Gastroesophageal sphincter (tissue), 4 donors: ENCODE data around the gene MAPK6. TPM values are rescaled to one million over a fixed set of nuclear protein-coding genes. Genes with fewer than 3 reads are reported as not detected.

Experiments used
- ATAC-seq: fragments of 150-250 bp; one replicate; pipeline ENCODE4 v1.9.1; 2016; ENCODE audit warnings: mild to moderate bottlenecking, moderate library complexity
- H3K27ac ChIP-seq, 4 donors: fragments of 200-600 bp; sonication (generic) in 3 of 4; 1 replicate in 3 of 4; 2 replicates in 1 of 4; pipeline ENCODE4 v1.5.1; 2016 to 2019
- H3K27me3 ChIP-seq: fragments of 200-600 bp; sonication (generic); one replicate; pipeline ENCODE4 v1.5.1; 2019
- H3K36me3 ChIP-seq, 2 donors: fragments of 200-600 bp; sonication (generic); one replicate each; pipeline ENCODE4 v1.5.1; 2019; ENCODE audit warnings: control low read depth in 1 of 2
- H3K4me1 ChIP-seq, 3 donors: fragments of 200-600 bp; sonication (generic); 1 replicate in 2 of 3; 2 replicates in 1 of 3; pipeline ENCODE4 v1.5.1; 2016 to 2019; ENCODE audit warnings: control low read depth in 2 of 3
- H3K4me3 ChIP-seq, 2 donors: fragments of 200-600 bp; sonication (generic); one replicate each; pipeline ENCODE4 v1.5.1; 2019; ENCODE audit warnings: mild to moderate bottlenecking in 1 of 2, moderate library complexity in 1 of 2
- H3K9me3 ChIP-seq, 3 donors: fragments of 200-600 bp; sonication (generic); one replicate each; pipeline ENCODE4 v1.5.1; 2017 to 2019; ENCODE audit warnings: control low read depth in 2 of 3
- EP300 ChIP-seq: sonication (generic); formaldehyde crosslinking; IDR thresholded peaks from one replicate; pipeline ENCODE4 v1.6.1; 2017; ENCODE audit warnings: antibody characterized with exemption, mild to moderate bottlenecking
- POLR2A ChIP-seq, 2 donors: fragments of 450-650 bp; IDR thresholded peaks; one replicate each; pipeline ENCODE4 v1.6.1; 2017; ENCODE audit warnings: antibody characterized with exemption in 2 of 2, mild to moderate bottlenecking in 2 of 2, moderate library complexity in 1 of 2
- POLR2AphosphoS5 ChIP-seq: sonication (generic); formaldehyde crosslinking; IDR thresholded peaks from one replicate; pipeline ENCODE4 v1.6.1; 2017; ENCODE audit warnings: antibody characterized with exemption
- WGBS, 2 donors: methylation state at CpG; one replicate each; pipeline ENCODE4 v1.1.5; 2018; ENCODE audit warnings: low coverage in 1 of 2; 5-methylcytosine and 5-hydroxymethylcytosine counted together
- total RNA-seq, 4 donors: library from RNA; depleted of rRNA; stranded (reverse); fragments of >200 nt; gene quantifications; one replicate each; pipeline ENCODE4 v1.1.0, GENCODE V29; 2016
- TF ChIP-seq, protein P1 (sequence below), 4 experiments: fragments of 200-600 bp in 2 of 4; fragments of 450-650 bp in 2 of 4; sonication (generic) in 1 of 4; IDR thresholded peaks; one replicate each; pipeline ENCODE4 v1.5.1; 2017 to 2019; ENCODE audit warnings: antibody characterized with exemption in 4 of 4, mild to moderate bottlenecking in 2 of 4, moderate library complexity in 2 of 4

The MAPK6 gene
- total RNA-seq, 4 donors from 2014 or later = 17.5 to 22.5 (median 20.7) TPM

DNA sequence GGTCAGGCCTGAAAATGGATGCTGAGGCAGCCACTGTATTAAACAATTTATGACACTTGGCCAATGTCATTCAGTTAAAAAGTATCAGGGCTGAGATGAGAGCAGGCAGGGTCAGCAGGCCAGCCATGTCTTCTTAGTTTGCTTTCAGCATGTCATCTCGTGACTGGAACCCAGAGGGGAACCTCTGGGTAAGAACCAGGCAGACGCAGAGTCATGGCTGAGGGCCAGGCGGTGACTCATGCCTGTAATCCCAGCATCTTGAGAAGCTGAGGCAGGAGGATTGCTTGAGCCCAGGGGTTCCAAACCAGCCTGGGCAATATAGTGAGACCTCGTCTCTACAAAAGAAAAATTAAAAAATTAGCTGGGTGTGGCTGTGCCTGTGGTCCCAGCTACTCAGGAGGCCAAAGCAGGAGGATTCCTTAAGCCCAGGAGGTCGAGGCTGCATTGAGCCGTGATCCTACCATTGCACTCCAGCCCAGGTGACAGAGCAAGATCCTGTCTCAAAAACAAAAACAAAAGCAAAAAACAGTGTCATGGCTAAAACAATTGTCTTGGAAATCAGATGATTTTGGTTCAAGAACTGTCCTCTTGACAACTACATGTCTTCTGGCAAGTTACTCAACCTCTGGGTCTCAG, 81.9 kb downstream of the MAPK6 start:
- H3K27ac ChIP-seq = no peak overlapping the region
- no peak overlapping the region for H3K4me3 ChIP-seq
- peak; percentile 68 for ATAC-seq
- H3K9me3 ChIP-seq = no peaks in the 10 kb centered on the region
- no peaks in the 10 kb centered on the region for H3K27me3 ChIP-seq
- H3K36me3 ChIP-seq = no peaks in the 10 kb centered on the region
- peak; percentile 20 for TF ChIP-seq POLR2AphosphoS5
- TF ChIP-seq, protein P1, sequence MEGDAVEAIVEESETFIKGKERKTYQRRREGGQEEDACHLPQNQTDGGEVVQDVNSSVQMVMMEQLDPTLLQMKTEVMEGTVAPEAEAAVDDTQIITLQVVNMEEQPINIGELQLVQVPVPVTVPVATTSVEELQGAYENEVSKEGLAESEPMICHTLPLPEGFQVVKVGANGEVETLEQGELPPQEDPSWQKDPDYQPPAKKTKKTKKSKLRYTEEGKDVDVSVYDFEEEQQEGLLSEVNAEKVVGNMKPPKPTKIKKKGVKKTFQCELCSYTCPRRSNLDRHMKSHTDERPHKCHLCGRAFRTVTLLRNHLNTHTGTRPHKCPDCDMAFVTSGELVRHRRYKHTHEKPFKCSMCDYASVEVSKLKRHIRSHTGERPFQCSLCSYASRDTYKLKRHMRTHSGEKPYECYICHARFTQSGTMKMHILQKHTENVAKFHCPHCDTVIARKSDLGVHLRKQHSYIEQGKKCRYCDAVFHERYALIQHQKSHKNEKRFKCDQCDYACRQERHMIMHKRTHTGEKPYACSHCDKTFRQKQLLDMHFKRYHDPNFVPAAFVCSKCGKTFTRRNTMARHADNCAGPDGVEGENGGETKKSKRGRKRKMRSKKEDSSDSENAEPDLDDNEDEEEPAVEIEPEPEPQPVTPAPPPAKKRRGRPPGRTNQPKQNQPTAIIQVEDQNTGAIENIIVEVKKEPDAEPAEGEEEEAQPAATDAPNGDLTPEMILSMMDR (IDR thresholded peaks at IDR 0.05) = no peak
- WGBS, 2 donors = 58 to 72% methylated on average over 3 to 6 of the region's 6 CpGs
- H3K4me1 ChIP-seq = peaks cover 0 to 6% (median 0%) of the 10 kb centered on the region in 3 donors

DNA sequence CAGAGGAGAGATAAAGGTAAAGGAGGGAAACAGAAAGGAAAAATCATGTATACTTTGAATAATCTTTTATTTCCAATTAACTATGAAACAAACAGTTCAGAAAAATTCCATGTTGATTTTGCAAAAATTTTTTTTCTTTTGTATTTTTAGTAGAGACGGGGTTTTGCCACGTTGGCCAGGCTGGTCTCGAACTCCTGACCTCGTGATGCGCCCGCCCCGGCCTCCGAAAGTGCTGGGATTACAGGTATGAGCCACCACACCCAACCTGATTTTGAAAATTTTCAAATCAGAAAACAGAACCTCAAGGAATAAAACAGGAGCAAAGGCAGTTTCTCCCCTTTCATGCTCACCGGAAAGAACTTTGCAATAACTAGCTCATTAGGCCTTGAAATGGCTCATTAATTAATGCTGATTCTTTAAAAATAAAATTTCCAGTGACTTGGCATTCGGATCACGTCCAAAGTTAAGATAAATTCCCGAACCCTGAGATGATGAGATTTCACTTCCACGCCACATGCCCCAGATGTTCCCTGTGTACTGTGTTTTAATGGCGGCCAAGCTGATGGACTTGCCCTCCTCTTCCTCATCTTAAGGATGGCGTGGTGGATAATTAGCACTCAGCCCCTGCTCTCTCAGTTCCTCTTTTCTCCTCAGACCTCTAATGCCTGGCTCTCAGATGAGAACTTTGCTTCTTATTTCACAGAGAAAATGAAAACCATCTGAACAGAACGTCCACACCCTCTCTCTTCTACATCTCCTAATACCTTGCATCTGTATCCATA, 82.7 kb downstream of the MAPK6 start:
- ATAC-seq = no peak
- Histone ChIP-seq H3K27ac (no peak overlapping the region), H3K4me3 (no peak overlapping the region), H3K36me3 (no peaks in the 10 kb centered on the region), H3K4me1 (peaks cover 0 to 6% (median 0%) of the 10 kb centered on the region in 3 donors), H3K27me3 (peaks cover 3% of the 10 kb centered on the region), H3K9me3 (no peaks in the 10 kb centered on the region)
- TF ChIP-seq POLR2A (IDR thresholded peaks at IDR 0.05) (no peak), EP300 (no peak), POLR2AphosphoS5 (no peak)
- TF ChIP-seq, protein P1 (IDR thresholded peaks at IDR 0.05) = no peak
- WGBS, 2 donors = 89 to 93% methylated on average over 15 to 16 of the region's 16 CpGs

DNA sequence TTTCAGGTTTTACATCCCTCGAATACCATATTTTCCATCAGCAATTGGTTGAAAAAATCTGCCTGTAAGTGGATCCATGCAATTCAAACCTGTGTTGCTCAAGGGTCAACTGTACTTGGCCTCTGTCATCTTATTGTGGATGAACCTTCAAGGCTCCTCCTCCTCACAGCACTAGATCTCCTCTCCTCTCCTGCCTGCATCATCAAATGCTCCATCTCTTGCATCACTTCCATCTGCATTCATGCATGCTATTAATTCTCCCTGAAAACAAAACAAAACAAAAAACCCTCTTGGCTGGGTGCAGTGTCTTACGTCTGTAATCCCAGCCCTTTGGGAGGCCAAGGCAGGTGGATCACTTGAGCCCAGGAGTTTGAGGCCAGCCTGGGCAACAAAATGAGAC, 83.4 kb downstream of the MAPK6 start:
- H3K27me3 ChIP-seq = peaks cover 11% of the 10 kb centered on the region
- no peaks in the 10 kb centered on the region for H3K36me3 ChIP-seq
- TF ChIP-seq, protein P1 (IDR thresholded peaks at IDR 0.05) = no peak
- no peak for TF ChIP-seq EP300
- TF ChIP-seq POLR2A (IDR thresholded peaks at IDR 0.05) = no peak
- TF ChIP-seq POLR2AphosphoS5 = no peak
- WGBS, 2 donors = 88% methylated on average over 2 of the region's 2 CpGs; no CpG with 5 or more reads in 1 of the 2 donors
- H3K27ac ChIP-seq = no peak overlapping the region
- H3K9me3 ChIP-seq = no peaks in the 10 kb centered on the region
- peaks cover 0 to 6% (median 0%) of the 10 kb centered on the region in 3 donors for H3K4me1 ChIP-seq
- no peak for ATAC-seq
- H3K4me3 ChIP-seq = no peak overlapping the region

DNA sequence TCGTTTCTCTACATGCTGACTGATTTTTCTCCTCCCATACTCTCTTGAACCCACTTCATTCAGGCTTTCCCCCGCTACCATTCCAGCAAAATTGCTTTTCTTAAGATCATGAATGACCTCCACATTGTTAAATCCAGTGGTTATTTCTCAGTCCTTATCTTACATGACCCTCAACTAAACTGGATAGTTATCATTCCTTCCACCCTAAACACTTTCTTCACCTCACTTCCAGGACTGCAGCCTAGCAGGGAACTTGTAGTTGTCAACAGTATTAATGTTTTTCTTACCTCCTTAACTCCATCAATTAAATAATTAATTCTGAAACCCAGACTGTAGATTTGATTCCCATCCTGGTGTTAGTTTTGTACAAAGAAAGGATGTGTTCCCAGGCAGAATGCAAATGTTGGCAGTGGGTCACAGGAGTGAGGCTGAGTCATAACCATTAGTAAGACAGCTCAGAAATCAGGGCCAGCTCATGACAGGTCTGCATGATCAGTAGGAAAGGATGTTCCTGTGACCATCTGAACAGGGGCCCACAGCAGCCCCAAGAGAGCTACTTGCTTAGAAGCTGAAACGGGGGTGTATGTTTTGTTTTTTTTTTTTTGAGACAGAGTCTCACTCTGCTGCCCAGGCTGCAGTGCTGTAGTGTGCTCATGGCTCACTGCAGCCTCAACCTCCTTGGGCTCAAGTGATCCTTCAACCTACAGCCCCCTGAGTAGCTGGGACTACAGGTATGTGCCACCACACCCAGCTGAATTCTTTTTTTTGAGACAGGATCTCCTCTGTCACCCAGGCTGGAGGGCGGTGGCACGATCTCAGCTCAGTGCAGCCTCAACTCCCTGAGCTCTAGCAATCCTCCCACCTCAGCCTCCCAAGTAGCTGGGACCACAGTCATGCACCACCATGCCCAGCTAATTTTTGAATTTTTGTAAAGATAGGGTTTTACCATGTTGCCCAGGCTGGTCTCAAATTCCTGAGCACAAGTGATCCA, 84.5 kb downstream of the MAPK6 start:
- peak; percentile 32 for TF ChIP-seq POLR2AphosphoS5
- TF ChIP-seq, protein P1 (IDR thresholded peaks at IDR 0.05) = no peak
- WGBS, 2 donors = 42 to 50% methylated on average over 3 of the region's 5 CpGs
- Histone ChIP-seq H3K4me3 (no peak overlapping the region), H3K36me3 (no peaks in the 10 kb centered on the region), H3K27ac (no peak overlapping the region), H3K27me3 (peaks cover 20% of the 10 kb centered on the region), H3K9me3 (no peaks in the 10 kb centered on the region), H3K4me1 (peaks cover 0 to 6% (median 0%) of the 10 kb centered on the region in 3 donors)
- ATAC-seq = peak; percentile 80
